C4-2B (cell line): ENCODE data around the gene PRRT3.

ENCODE experiments used
- ZFX ChIP-seq: fragments of 450-650 bp; IDR thresholded peaks from 2 replicates; pipeline ENCODE4 v1.6.1; 2017
- TF ChIP-seq, protein P1 (sequence below): fragments of 450-650 bp; conservative IDR thresholded peaks from 2 replicates; pipeline ENCODE4 v1.5.1; 2017; ENCODE audit warnings: mild to moderate bottlenecking

DNA sequence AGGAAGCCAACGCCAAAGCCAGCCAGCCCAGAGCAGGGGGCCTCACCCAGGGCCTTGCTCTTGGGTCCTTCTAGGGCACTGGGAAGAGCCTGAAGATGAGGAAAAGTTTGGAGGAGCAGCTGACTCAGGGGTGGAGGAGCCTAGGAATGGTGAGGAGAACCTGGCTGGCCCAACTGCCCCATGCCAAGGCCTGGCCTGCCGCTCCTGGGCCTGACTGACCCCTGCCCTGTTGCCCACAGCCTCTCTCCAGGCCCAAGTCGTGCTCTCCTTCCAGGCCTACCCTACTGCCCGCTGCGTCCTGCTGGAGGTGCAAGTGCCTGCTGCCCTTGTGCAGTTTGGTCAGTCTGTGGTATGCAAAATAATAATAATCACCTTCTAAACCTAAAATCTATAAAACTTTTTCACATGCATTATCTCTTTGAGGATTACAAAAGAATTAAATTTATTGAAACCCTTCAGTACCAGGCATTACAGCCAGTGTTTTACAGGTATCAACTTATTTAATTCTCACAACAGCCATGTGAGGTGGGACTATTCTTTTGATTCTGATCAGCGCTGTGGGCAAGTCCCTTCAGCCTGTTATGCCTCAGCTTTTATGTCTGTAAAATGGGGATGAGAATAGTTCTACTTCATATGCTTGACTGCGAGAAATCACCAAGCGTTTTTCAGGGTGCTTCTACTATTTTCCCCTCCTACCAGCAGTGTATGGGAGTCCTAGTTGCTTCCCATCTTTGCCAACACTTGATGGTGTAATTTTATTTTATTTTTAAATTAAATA lies 33.8 kb downstream of the PRRT3 start:
- TF ChIP-seq, protein P1, sequence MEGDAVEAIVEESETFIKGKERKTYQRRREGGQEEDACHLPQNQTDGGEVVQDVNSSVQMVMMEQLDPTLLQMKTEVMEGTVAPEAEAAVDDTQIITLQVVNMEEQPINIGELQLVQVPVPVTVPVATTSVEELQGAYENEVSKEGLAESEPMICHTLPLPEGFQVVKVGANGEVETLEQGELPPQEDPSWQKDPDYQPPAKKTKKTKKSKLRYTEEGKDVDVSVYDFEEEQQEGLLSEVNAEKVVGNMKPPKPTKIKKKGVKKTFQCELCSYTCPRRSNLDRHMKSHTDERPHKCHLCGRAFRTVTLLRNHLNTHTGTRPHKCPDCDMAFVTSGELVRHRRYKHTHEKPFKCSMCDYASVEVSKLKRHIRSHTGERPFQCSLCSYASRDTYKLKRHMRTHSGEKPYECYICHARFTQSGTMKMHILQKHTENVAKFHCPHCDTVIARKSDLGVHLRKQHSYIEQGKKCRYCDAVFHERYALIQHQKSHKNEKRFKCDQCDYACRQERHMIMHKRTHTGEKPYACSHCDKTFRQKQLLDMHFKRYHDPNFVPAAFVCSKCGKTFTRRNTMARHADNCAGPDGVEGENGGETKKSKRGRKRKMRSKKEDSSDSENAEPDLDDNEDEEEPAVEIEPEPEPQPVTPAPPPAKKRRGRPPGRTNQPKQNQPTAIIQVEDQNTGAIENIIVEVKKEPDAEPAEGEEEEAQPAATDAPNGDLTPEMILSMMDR: no peak
- no peak for TF ChIP-seq ZFX
